Stimulated activated CD8-positive, alpha-beta memory T cell treated with anti-CD3 and anti-CD28 coated beads, Interleukin-12 subunit alpha, Interleukin-12 subunit beta, amount 100 ng/mL, for 1 hour (primary cell): ENCODE results near the gene STBD1.
"Not testable (repeated sequence)": the region's sequence is repeated elsewhere in the genome, so short reads cannot be mapped to it uniquely, and the experiment has no call there.

Experiments used
- DNase-seq: peaks from one replicate; pipeline ENCODE4 v3.0.0-alpha.2; 2020; ENCODE audit warnings: low read depth

The STBD1 gene

DNA sequence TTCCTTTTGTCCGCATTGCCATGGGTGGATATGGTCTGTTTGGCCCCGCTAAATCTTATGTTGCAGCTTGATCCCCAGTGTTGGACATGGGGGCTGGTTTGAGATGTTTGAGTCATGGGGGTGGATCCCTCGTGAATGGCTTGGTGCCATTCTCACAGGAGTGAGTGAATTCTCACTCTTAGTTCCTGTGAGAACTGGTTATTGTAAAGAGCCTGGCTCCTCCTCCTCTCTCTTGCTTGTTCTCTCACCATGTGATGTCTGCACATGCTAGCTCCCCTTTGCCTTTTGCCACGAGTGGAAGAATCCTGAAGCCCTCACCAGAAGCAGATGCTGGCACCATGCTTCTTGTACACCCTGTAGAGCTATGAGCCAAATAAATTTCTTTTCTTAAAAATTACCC, 22.6 kb upstream of the STBD1 start:
- DNase-seq: no peak

DNA sequence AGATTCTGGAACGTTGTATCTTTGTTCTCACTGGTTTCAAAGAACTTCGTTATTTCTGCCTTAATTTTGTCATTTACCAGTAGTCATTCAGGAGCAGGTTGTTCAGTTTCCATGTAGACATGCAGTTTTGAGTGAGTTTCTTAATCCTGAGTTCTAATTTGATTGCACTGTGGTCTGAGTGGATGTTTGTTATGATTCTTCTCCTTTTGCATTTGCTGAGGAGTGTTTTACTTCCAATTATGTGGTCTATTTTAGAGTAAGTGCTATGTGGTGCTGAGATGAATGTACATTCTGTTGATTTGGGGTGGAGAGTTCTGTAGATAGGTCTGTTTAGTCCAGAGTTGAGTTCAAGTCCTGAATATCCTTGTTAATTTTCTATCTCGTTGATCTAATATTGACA, 18.7 kb upstream of the STBD1 start:
- DNase-seq: not testable (repeated sequence)

DNA sequence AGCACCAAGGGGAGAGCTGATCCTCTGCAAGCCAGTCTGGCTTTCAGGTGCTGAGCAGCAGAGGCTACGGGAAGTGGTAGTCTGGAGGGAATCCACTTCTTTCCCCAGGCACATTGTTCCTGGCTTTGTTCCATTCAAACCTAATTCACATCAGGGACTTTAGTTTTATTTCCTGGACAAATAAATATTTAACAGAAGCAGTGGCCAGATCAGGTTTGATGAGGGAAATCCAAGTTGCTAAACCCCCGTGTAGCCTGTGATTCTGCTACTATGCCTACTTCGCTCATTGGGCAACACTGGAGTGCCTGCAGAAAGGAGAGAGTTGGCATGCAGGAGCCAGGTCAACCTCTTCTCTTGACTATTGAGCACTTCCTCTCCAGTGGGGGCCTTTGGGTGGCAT, 13.8 kb upstream of the STBD1 start:
- DNase-seq: no peak

DNA sequence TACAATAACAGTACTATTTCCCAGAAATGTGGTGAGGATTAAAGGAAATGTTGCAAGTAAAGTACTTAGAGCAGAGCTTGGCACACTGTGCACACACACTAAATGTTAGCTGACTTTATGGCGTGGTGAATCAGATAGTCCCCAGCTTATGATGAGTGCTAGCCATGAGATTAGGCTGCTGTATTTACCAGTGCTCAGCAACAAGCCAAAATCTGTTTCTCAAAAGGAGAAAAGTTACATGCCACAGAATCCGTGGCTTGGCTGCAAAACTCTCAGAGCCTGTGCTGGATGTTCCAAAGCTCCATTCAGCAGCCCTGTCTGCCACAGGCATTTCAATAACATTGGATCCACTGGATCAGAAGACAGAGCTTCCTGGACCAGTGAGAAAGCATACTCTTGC, 12.8 kb upstream of the STBD1 start:
- DNase-seq: no peak

DNA sequence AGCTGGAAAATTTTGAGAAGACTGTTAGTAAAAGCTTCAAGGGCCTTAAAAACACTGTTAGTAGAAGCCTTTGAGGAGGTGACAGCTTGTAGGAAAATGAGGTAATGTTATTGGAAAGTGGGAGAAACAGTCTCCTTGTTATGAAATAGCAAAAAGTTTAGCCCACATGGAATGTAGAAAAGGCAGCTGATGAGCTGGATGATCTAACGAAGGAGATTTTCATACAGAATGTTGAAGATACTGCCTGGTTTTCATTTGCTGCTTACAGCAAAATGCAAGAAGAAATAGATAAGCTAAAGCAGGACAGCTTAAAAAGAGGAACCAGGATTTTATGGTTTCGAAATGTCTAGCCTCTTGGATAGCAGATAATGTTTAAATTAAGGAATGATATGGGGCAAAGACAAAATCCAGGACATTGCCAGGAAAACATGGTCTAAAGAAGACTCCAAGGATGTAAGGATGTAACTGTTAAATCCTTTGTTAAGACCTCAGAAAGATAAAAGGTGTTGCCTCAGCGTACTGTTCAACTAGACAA, 10.2 kb upstream of the STBD1 start:
- DNase-seq: no peak

DNA sequence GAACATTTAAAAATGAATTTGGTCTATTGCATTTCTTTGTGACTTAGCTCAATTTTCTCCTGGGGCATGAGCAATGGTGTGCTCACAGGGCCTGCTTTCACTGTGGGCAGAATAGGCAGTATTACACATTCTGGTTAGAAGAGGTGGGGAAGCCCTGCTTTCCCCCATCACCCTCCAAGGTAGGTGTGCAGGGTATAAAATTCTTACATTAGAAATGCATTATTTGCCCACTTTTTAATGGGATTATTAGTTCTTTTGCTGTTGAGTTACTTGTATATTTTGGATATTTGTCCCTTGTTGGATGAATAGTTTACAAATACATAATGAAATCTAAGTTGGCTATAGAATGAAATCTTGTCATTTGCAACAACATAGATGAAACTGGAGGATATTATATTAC, 8.3 kb upstream of the STBD1 start:
- no peak for DNase-seq

DNA sequence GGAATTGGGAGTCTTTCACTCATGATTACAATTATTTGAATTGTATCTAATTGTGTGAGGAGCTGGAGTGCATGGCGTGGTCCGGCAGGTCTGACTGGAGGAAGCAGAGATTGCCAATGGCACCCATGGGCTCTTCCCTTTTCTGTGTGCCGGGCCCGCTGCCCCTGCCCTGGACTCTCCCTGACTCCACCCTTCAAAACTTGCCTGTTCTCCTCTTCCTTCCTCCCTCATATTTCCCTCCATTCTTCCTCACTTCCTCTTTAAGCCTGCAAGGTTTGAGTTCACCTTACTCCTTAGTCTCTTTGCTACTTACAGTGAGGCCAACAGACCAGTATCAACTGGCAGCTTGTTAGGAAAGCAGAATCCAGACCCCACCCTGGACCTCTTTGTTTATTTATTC, 6.5 kb upstream of the STBD1 start:
- DNase-seq: no peak

DNA sequence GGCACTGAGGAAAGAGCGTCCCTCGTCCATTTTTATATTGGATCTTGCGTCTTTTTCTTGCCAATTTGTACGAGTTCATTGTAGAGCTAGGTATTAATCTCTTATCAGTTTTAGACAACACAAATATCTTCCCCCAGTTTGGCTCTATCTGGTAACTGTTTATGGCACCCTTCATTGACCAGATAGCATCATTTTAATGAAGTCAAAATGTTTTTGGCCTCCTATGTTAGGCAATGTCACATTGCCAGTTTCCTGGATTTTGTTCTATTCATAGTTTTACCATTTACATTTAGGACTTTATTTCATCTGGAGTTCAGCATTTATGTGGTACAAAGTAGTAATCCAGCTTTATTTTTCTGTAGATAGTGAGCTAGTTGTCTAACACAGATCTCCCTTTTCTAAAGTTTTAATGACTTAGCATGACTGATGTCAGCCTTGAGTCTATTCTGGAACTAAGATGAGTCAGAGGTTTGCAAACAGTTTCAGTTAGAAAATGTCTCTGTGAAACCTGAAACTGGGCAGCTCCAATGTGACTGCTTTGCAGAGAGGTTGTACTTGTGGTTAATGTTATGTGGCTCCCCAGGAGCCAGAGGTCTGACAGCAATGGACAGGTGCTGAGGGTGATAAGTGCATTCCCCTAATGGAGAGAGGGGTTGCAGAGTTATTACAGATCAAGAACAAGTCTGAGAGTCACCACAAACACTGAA, 5.3 kb upstream of the STBD1 start:
- no peak for DNase-seq

DNA sequence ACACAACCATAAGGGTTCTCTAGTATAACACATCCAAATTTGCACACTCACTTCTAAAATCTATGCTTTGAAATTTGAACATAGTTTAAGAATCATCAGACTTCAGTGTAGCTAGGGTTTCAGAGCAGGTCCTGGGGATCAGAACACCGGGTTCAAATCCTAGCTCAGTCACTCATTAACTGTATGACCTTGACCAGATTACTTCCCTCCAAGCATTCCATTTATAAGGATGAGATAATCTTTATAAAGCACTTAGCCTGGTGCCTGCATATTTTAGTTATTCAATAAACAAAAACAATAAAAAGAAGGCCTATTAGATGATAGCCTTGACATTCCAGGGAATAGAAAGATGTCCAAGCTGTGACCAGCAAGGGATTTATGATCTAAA, 4.8 kb upstream of the STBD1 start:
- no peak for DNase-seq

DNA sequence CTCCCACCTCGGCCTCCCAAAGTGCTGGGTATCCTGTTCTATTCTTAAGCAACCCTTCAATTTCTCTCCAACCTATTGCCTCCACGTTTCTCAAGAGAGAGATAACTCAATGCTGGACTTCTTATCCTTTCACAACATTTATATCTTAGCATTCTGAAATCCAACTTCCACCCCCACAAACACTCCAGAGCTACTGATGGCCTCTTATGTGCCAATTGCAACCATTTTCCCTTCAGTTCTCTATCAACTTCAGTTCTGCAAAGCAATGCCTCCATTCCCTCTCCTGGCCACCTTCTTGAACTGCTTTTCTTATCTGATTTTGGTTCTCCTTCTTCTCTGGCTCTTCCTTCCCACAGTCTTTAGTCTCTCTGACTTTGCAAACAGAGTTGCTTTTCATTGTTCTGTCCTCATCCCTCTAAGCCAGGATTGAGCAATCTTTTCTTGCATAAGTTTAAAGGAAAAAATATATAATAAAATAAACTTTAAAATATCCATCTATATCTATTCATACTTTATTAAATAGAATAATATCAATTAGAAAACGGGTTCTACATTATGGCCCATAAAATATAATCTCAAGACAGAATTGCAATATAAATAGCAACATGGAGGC, 3.6 kb upstream of the STBD1 start:
- DNase-seq: no peak

DNA sequence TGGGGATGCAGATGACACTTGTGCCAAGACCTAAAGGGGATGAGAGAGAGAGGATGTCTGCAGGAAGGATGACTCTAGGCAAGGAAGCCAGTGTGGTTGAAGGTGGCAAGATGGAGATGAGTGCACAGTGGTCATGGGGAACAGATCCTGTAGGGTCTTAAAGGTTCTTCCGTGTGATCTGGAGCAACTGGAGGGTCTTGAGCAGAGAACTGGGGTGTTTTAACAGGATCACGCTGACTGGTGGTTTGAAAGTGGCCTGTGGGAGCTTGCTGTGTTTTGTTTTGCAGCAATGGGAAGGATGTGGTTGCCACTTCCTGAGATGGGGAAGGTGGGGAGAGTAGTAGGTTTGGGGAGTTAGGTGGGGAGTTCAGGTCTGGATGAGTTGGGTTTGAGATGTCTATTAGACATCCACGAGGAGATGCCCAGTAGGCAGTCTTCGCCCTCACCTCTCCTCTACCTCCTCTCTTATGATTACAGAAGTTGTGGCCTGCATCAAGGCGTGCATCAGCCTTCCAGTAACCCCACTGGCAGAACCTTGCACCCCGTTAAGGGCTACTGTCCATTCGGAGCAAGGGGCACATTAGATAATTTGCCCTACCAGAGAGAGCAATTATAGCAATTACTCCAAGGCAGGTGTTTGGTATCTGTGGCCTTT, 1.4 kb upstream of the STBD1 start:
- no peak for DNase-seq

DNA sequence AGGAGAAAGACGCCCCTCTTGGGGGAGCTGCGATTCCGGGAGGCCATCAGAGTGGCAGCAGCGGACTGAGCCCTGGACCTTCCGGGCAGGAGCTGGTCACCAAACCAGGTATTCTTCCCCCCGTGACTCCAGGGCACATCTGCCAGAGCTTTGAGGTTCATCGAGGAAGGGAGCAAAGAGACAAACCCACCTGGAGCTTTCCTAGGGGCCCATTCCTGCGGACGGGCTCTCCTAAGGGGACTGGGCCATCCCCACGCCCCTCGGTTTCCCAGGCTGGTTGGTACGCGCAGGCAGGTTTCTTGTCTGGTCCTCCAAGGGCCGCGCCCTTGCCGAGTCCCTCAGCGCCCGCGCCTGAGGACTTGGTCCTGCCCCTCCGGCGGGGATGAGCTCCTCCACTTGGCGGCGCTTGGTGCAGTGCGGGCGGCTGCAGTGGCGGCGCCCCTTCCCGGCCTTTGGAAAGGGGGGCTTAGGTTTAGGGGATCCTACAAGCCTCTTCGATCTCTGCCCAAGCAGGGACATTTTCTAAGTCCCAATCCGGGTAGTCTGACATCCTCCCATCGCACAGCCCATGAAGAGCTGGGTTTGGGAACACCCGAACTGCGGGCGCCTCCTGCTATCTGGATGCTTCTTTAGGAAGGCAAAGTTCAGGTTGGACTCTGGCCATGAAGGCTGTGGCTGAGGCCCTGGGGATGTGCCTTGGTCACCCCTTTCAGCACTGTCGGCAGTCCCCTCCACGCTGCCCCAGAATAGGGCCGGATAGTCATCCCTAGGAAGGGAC, 538 bp downstream of the STBD1 start:
- DNase-seq: no peak

DNA sequence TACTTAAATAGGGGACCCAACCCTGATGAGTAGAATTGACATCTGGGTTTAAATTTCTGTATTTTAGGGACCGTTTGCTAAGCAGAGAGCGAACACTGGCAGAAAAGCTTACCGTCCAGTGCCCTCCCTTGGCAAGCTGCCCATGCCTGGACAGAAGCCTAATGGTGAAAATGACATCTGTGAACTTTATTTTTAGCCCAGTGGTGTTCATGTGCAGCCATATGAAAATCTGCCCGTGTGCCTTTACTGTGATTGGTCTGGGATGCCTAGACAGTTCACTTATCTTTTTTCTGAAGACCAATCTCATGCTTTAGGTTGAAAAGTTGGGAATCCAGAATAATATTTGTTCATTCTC, 1.1 kb downstream of the STBD1 start:
- DNase-seq: no peak

DNA sequence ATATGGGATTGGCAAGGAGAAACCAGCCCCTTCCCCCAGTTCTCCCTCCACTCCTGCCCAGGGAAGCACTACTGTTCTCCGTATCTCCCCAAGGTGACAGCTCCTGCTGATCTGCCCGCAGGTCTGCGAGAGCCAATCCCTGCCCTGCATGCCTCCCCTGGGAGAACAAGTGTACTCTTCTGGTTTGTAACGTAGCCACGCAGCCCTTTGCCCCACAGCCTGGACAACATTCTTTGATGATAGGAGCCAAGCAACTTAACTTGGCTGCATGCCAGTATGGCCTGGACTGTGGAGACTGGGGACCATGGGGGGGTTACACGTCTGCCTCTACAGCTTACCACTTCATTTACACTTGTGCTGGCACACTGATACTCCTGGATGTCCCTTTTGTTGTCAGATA, 2.0 kb downstream of the STBD1 start:
- no peak for DNase-seq

DNA sequence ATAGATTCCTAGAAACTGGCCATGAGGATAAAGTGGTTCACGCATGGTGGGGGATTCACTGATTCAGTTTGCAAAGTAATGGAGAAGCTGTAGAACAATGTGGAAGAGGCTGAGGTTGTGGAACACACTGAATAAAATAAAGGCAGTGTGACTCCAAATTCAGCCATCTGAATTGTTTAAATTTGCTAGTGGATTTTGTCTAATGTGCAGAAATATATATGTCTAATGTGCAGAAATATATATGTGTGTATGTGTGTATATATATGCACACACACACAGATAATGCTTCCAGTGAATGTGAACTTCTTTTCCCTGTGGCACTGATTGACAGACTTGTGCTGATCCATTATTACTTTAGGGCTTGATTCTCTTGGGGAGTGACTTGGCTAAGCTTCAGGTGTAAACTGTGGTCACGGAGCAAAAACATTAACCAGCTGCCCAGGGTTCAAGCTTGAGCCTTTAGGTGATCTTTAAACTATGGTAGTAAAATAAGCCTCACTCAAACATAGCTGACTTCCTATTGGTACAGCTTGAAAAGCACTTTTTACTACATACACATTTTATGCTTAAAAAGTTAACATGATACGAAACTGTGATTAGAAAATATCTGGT, 3.5 kb downstream of the STBD1 start:
- DNase-seq: no peak

DNA sequence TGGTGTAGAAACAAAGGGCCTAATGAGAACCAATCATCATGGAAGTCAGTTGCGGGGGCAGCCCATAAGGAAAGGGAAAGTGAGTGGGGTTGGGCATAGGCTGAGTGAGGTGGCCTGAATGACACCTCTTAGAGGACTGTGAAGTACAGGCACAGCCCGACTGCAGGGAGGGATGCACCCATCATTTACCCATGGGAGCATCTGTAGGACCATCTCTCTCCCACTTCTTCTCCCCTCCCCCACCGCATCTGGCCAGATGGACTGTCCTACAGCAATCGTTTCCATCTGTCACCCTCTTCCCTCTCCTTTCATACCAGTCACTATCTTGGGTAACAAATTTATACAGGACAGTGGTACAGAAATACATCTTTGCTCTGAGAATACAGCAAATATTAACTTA, 4.2 kb downstream of the STBD1 start:
- DNase-seq: no peak

DNA sequence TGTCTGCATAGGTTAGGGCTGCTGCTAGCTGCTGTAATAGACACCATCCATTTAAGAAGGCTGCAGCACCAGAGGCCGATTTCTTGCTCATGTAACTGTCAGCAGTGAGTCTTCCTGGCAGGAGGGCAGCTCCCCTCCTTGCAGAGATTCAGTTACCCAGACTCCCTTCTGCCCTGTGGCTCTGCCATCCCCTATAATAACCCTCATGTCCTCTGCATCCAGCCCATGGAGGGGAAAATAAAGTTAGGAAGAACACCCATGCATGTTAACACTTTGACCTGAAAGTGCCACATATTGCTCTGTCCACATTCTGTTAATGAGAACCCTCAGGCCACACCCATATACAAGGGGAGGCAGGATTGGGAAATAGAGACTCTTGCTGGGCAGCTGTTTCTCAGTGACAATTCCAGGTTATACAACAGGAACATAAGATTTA, 5.4 kb downstream of the STBD1 start:
- no peak for DNase-seq

DNA sequence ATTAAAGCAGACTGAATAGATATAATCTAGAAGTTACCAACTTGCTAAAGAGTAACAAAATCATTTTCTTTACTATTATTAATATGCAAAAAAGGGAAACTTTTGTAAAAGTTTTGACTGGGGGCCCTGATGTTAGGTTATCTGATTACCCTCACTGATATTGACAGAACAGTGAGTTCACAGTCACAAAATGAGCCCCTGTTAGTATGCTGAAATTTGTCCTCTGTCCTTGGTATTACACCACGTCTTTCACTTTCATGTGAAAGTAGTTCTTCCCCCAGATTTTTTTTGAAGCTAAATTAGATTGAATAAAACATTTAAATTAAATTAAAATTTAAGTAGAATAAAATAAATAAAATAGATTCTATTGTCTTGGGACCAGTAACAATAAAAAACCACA, 5.9 kb downstream of the STBD1 start:
- no peak for DNase-seq

DNA sequence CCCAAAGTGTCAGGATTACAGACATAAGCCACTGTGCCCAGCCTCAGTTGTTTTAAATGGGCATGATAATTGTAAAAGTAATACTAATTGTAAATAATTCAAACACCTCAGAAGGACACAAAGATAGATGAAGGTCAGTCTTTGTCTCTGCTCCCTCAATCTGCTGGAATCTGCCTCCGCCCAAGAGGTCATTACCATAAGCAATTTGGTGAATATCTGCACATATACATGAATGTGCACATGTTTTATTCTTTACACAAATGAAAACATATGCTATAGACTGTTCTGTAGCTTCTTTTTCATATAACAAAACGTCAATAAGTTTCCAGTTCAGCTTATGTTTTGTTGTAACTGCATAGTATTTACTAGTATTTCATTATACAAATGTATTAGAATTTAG, 7.0 kb downstream of the STBD1 start:
- no peak for DNase-seq

DNA sequence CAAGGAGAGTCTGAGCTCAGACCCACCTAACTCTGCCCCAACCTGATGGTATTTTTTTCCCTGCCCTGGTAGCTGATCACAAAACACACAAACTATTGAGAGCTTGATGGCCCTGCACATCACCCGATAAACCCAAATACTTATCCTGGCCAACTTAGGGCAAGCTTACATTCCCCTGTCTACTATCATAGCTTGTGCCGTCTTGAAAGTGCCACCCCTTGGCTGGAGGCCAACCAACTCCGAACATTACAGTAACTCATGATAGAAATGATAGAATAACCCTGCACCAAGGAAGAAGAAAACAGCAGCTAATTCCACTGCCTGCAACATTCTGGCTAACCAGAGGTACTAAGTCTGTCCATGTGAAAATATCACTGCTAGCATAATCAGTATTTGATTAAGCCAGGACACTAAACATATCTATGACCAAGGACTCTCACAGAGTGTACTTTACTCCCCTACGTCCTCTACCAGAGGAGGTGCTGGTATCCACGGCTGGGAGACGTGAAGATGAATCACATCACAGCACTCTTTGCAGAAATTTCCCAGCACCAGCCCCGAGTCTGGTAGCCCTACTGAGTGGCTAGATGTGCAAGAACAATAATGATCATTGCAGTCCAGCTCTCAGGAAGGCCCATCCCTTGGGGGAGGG, 8.9 kb downstream of the STBD1 start:
- no peak for DNase-seq

DNA sequence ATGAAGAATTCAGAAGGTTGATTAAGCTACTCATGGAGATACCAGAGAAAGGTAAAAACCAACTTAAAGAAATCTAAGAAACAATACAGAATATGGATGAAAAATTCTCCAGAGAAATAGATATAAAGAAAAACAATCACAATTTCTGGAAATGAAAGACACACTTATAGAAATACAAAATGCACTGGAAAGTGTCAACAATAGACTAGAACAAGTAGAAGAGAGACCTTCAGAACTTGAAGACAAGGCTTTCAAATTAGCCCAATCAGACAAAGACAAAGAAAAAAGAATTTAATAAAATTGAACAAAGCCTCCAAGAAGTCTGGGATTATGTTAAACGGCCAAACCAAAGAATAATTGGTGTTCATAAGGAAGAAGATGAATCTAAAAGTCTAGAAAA, 9.6 kb downstream of the STBD1 start:
- DNase-seq: no peak

DNA sequence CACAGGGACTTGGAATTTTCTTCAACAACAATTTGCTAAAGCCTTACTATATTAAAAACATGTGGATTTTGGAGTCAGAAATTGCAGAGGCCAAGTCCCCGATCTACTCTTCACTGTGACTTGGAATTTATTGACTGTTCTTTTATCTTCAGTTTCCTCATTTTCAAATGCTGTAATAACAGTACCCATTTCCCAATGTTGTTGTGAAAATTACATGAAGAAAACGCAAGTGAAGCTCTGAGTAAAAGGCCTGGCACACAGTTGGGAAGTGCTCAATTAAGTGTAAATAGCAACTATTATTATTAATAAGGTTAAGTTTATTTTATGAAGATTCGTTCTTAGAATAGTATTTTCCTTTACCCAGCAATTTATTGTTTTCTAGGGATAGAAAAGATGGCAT, 15.7 kb downstream of the STBD1 start:
- no peak for DNase-seq
